HG02973 (cell line): Measurements from ENCODE around the gene KLHL29.

Experiments
- ATAC-seq: cut with Tn5 transposase; IDR thresholded peaks from one replicate; pipeline ENCODE4 v1.9.1; 2021; ENCODE audit warnings: moderate library complexity; ENCODE audit not compliant: unreplicated experiment

Gene KLHL29

GRCh38 chr2:23467618-23468017 is 82.6 kb downstream of the KLHL29 start:
- ATAC-seq, result no peak

- ATAC-seq, result no peak
Measured at GRCh38 chr2:23468474-23469141, 83.6 kb downstream of the KLHL29 start.

GRCh38 chr2:23469142-23469540 is 84.2 kb downstream of the KLHL29 start:
- no peak for ATAC-seq

- ATAC-seq, result no peak
Measured at GRCh38 chr2:23475036-23475435, 90.1 kb downstream of the KLHL29 start.

- ATAC-seq, result no peak
Measured at GRCh38 chr2:23475473-23475872, 90.5 kb downstream of the KLHL29 start.

GRCh38 chr2:23476786-23477185 is 91.8 kb downstream of the KLHL29 start:
- no peak for ATAC-seq

GRCh38 chr2:23477392-23477791 is 92.4 kb downstream of the KLHL29 start:
- ATAC-seq, result no peak

GRCh38 chr2:23478087-23478932 is 93.3 kb downstream of the KLHL29 start:
- ATAC-seq, result no peak

- ATAC-seq, result no peak
Measured at GRCh38 chr2:23478933-23479683, 94.1 kb downstream of the KLHL29 start.

- ATAC-seq, result no peak
Measured at GRCh38 chr2:23480957-23481797, 96.2 kb downstream of the KLHL29 start.

- no peak for ATAC-seq
Measured at GRCh38 chr2:23482188-23482587, 97.2 kb downstream of the KLHL29 start.

- no peak for ATAC-seq
Measured at GRCh38 chr2:23482607-23483006, 97.6 kb downstream of the KLHL29 start.

GRCh38 chr2:23483791-23484190 is 98.8 kb downstream of the KLHL29 start:
- no peak for ATAC-seq

- no peak for ATAC-seq
Measured at GRCh38 chr2:23484275-23484674, 99.3 kb downstream of the KLHL29 start.

- no peak for ATAC-seq
Measured at GRCh38 chr2:23484767-23485166, 99.8 kb downstream of the KLHL29 start.

GRCh38 chr2:23485261-23485660 is 100.3 kb downstream of the KLHL29 start:
- no peak for ATAC-seq

GRCh38 chr2:23485841-23486683 is 101.1 kb downstream of the KLHL29 start:
- ATAC-seq, result no peak

GRCh38 chr2:23486684-23487075 is 101.7 kb downstream of the KLHL29 start:
- no peak for ATAC-seq

- ATAC-seq, result no peak
Measured at GRCh38 chr2:23487735-23488492, 102.9 kb downstream of the KLHL29 start.
